HG03575 (cell line): ENCODE measurements around the gene ANO3.
A peak's percentile ranks its signal among the peaks of the same experiment; 100 is the strongest.
"Not testable (repeated sequence)": the region's sequence is repeated elsewhere in the genome, so short reads cannot be mapped to it uniquely, and the experiment has no call there.

ENCODE experiments used
- ATAC-seq: cut with Tn5 transposase; IDR thresholded peaks from one replicate; pipeline ENCODE4 v1.9.1; 2021; ENCODE audit not compliant: unreplicated experiment, insufficient number of reproducible peaks, low FRiP score; ENCODE audit errors: extremely low read depth

ANO3 gene

DNA sequence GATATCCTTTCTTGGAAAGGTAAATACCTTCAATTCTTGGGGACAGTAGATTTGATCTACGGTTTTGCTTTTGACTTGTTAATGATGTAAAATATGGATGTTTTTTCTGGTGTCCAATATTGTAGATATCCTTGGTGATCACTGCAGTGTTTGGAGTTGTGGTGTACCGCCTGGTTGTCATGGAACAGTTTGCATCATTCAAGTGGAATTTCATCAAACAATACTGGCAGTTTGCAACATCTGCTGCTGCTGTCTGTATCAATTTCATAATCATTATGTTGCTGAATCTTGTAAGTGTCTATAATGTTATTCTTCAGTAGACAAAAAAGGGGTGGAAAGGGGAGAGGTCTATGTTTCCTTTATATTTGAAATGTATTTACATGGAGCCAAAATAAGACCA lies 267.5 kb downstream of the ANO3 start:
- no peak for ATAC-seq

DNA sequence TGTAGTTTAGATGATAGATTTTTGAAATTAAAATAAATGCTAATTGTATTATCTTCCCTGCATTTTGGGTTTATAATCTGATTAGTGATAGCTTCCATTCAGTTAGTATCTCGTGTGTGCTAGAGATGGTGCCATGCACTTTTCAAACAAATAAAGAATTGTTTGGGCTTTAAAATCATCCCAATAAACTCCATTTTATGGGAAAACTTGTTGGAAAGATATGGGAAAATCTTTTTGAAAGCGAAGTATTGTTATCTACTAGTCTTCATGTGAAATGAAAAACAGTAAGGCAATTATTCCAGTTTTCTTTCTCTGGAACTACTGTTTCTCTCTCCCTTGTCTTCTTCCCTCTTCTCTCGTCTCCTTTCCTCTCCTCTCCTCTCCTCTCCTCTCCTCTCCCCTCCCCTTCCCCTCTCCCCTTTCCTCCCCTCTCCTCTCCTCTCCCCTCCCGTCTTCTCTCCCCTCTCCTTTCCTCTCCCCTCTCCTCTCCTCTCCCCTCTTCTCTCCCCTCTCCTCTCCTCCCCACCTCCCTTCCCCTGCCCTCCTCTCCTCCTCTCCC lies 268.0 kb downstream of the ANO3 start:
- no peak for ATAC-seq

DNA sequence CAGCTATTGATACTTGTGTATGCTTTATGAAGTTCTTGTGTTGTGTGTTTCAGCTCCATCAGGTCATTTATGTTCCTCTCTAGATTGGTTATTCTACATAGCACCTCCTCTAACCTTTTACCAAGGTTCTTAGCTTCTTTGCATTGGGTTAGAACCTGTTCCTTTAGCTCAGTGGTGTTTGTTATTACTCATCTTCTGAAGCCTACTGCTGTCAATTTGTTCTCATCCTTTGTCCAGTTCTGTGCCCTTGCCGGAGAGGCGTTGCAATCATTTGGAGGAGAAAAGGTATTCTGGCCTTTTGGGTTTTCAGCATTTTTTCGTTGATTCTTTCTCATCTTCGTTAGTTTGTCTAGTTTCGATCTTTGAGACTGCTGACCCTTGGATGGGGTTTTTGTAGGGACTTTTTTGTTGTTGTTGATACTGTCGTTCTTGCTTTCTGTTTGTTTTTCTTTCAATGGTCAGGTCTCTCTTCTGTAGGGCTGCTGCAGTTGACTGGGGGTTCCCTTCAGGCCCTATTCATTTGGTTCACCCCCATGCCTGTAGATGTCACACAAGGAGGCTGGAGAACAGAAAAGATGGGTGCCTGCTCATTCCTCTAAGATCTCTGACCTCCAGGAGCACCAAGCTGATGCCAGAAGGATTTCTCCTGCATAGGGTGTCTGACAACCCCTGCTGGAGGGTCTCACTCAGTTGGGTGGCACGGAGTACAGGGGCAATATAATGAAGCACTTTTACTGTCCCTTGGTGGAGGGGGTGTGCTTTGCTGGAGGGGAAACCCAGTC lies 276.0 kb downstream of the ANO3 start:
- no peak for ATAC-seq

DNA sequence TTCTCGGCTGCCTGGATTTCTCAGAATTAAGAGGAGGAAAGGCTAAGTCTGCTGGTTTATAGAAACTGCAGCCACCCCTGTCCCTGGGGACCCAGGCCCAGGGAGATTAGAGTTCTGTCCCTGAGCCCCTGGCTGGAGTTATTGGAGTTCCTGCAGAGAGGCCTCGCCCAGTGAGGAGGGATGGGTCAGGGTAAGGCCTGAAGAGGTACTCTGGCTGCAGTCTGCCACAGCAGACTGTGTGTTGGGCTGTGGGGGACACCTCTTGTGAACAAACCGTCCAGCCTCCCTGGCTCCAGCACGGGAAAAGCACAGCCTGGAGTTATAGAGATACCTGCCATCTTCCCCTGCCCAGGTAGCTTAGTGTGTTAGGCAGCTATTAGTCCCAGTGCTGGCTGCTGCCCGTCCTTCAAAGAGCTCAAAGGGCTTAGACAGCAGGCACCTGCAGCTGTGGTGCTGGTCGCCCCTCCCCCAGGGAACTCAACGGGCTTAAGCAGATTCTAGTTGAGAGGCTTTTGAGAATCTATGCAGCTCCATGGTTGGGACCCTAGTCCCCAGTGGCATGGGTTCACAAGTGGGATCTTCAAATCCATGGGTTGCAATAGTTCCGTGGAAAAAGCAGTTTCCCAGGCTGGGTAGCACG lies 276.7 kb downstream of the ANO3 start:
- no peak for ATAC-seq

DNA sequence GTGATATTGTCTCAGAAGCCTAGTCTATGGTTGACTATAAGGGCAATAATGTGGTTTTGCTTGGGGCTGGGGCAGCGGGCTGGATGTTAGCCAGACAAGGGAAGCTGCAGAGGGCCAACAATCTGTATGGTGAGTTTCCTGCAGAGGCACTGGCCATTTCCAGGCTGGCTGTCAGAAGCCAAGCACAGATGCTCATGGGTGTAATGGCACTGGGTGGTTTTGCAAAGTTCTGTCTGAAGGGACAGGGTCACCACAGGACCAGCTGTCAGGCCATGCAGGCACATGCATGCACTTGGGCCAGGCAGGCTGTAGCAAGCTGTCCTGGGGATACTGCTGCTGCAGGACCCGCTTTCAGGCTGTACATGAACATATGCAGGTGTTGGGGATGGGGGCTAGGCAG lies 281.8 kb downstream of the ANO3 start:
- ATAC-seq = no peak

DNA sequence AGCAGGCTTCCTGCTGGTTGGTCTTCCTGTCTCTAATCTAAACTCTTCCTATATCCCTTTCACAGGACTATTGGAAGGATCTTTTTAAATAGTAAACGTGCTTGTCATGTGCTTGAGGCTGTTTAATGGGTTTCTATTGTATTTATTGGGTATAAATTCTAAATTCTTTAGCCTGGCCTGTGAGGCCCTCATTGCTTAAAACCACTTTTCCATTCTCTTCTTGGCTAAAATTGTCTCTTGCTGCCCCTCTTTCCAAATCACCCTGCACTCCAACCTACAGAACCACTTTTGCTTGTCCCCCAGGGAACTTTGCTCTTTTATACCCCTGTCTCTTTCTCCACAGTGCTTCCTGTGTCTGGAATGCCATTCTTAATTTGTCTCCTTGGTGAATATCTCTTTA lies 286.5 kb downstream of the ANO3 start:
- no peak for ATAC-seq

DNA sequence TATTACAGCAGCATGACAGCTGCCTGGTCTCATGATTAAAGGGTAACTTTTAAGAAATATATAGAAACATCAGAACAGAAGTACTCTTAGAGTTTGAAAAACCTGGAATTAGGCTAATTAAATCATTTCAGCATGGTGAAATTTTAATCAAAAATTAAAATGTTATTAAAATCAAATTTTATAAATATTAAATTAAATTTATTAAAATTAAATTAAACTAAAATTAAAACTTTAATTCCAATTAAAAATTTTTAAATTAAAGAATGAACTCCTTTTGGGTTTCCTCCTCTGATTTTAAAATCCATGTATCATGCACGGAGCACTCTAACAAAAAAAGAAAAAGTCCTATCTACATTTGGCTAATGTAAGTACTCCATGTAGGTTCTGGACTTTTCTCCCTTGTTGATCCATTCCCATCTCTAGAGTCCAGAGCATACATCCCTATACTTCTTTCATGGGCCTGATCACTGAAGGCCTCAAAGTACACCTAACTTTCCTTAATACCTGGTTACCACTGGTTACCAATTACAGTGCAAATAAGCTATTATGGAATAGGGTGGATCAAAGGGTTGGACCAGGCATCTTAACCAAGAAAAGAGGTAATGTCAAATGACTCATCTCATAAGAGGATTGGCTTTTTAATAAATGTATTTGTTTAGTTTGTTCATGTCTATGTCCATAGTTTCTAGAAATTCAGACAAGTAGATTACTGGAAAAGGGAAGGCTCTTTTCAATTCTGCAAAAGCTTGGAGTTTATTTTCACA lies 288.5 kb downstream of the ANO3 start:
- ATAC-seq = no peak

DNA sequence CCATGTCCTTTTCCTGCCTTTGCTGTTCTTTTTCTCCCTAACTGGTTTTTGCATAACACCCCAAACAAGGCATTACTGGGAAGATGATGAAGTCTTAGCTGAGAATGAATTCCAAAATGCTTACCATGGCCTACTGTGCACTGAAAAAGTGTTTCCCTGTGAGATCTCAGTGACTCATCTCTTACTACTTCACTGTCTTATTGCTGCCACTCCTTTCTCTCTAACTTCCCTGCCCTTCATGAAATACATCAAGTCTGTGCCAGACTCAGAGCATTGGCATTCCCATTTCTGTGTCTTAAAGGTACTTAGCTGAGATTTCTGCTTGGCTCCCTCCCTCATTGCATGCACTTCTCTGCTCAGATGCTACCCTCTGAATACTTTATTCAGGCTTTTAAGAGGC lies 289.2 kb downstream of the ANO3 start:
- ATAC-seq = no peak

DNA sequence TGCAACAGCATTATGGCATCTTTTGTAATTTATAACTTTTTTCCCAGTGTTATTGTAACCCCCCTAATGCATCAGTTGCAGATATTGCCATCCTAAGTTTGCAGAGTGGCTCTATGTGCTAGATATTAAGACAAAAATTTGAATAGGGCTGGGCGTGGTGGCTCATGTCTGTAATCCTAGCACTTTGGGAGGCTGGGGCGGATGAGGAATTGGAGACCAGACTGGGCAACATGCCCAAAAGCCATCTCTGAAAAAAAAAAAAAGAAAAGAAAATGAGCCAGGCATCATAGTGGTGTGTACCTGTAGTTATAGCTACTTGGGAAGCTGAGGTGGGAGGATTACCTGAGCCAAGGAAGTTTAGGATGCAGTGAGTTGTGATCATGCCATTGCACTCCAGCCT lies 290.3 kb downstream of the ANO3 start:
- ATAC-seq = no peak

DNA sequence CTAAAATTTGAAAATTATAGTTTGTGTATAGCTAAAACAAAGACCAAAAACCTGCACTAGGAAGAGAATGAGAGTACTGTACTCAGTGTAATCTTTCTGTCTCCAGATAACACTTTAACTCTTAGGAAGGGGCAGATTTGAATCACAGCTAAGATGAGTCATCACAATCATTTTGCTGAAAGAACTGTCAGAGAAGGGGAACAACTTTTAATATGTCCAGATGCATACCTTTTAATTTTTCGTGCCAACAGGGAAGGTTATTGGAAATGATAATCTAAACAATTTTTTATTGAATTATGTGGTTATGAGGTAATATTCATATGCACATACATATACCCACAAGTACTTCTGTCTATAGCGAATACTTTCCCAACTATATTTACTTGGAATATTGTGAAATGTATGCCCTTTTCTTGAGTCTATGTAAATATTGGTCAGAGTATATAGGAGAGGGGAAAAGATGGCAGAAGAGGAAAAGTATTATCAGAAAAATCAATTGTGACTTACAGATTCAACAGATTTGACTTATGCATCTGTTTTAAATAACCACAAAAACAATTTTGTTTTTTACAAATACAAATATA lies 291.2 kb downstream of the ANO3 start:
- ATAC-seq = no peak

DNA sequence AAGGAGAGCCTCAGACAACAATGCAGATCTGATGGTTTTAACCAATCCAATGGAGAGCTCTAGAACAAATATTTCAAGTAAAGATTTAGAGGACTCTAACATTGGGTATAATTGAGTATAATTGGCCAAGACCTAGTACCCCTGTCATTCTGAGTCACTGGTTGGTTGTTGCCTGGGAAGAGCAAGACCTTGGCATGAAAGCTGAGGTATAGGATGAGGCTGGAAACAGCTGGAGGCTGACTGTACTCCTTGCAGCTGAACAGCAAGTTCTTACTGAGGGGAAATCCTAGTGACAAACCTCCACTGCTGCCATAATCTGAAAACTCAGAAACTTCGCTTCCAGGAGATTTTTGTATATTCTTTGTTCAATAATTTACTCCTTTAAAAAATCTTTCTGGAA lies 294.4 kb downstream of the ANO3 start:
- no peak for ATAC-seq

DNA sequence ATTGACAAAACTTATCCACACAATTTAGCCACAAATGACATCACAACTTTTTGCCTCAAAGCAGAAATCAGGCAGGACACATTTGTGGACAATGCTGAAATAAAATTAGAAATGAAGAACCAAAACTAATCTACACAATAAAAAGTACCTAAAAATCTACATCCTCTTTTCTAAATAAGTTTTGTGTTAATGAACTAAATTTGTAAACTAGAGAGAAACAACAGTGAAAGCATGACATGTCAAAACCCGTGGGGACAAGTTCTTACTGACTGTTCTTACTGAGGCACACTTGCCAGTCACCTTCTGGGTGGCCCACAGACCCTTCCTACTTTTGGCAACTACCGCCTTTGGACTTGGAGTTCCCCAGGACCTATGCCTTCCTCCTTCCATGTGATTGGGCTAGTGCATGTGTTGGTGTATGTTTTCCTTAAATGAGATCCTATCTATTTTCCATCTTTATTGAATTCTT lies 300.8 kb downstream of the ANO3 start:
- no peak for ATAC-seq

DNA sequence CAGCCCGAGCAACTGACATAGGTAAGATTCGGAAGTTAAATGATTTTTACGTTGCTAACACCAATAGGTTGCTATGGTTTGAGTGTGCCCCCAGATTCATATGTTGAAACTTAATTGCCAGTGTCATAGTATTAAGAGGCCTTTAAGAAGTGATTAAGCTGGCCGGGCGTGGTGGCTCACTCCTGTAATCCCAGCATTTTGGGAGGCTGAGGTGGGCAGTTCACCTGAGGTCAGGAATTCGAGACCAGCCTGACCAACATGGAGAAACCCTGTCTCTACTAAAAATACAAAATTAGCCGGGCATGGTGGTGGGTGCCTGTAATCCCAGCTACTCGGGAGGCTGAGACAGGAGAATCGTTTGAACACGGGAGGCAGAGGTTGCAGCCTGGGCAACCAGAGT lies 311.4 kb downstream of the ANO3 start:
- not testable (repeated sequence) for ATAC-seq

DNA sequence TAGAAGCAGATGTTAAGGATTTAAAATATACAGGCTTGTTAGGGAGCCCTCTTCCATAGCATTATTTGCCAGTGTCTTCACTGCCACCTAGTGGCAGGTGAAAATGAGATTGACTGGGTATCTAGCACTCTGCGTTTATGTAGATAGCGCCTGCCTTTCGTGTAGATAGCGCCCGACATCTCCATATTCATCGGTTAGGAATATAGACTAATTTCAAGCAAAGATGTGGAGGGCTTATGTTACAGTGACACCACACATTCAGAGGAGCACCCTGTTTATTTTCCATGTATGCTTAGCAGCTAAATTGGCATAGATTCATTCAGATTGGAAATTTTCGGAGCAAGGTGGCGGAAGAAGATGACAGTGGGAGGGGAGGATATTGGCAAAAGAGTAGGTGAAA lies 318.0 kb downstream of the ANO3 start:
- peak; percentile 75 for ATAC-seq

DNA sequence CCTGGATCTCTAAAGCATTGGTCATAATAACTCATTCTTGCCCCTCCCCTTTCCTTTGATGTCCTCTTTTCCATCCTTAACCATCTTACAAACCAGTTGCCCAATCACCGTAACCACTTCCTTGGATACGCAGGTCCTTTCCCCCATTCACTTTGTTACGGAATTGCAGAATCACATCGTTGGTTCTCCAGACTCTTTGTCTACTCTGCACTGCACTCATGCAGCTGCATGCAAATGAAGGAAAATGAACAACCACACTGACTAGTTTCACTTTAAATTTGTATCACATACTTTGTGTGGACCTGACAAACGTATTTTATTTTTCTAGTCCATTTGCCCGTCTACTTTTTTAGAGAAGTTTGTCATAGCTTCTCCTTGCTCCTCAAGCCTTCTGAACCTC lies 320.0 kb downstream of the ANO3 start:
- ATAC-seq = no peak

DNA sequence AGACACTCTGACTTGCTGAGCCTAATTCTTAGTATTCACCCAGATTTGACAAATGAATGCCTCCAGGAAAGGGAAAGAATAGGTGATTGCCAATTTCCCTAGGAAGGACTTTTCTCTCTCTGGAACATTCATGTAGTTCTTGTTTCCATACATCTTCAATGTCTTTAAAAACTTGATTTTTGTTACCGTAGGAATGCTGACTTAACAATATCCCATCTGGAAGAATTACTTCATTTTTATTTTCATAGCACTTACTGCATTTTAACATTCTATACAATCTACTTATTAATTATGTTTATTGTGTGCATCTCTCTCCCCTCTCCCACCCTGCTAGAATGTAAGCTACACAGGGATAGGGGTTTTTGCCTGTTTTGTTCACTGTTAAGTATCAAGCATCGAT lies 323.4 kb downstream of the ANO3 start:
- ATAC-seq = no peak

DNA sequence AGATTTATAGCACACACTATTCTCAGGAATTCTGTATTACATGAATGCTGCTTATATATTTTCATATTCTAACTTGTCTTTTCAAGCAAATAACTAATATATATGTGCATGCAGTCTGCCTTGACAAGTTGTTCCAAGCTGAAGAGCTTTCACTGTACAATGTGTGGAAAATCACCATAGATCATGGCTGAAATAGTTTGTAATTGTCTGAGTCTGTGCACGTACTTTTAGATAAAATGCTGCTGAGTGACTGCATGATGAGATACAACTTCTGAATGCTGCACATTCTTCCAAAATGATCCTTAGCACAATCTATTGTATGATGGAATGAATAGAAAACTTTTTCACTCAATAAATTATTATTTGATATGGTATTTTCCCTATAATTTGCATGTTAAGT lies 331.0 kb downstream of the ANO3 start:
- ATAC-seq = no peak

DNA sequence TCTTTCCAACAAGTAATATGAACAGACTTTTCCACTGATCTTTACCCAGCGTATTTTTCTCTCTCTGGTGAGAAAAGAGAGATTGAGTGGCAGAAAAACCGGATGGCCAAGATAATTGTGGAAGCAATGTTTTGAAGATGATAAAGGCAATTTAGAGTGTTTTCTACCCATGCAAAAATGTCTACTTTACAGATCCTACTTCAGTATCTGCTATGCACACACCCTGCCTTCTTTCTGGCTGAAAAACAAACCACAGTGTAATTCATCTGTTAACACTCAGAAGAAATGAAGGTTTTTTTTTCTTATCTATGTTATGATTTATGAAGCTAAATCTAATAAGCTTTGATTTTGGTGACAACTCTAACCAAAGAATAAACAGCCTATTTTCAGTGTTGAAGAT lies 333.1 kb downstream of the ANO3 start:
- no peak for ATAC-seq

DNA sequence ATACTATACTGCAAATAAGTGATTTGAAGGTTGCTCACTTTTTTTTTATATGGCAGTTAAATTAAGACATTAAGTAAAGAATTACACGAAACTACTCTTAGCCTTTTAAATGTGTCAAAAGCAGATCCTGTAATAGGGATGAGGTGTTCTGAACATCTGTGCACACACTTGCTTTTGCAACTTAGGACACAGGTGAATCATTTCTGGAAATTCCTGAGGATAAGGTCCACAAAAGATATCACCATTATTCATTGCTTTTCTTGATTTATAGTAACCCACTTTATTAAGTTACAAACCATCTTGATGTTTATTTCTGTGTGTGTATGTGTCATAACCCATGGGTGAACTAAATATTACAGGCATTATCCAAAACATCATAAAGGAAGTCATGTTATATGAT lies 334.0 kb downstream of the ANO3 start:
- ATAC-seq = no peak
